Liver (tissue), 9 donors: ENCODE measurements around the gene HIPK1. TPM values are rescaled to one million over a fixed set of nuclear protein-coding genes. Genes with fewer than 3 reads are reported as not detected.

Experiments
- DNase-seq: peaks from one replicate; pipeline ENCODE4 v3.0.0-alpha.2; 2017; ENCODE audit warnings: low spot score
- H3K27ac ChIP-seq, 2 donors: one replicate each; pipeline ENCODE4 v1.7.0; 2013; ENCODE audit warnings: inconsistent platforms in 2 of 2, low read length in 2 of 2, control low read depth in 1 of 2, low read depth in 1 of 2, mild to moderate bottlenecking in 1 of 2
- H3K27me3 ChIP-seq, 4 donors: one replicate each; pipeline versions ENCODE4 v1.6.1 to v1.7.0; 2013; ENCODE audit warnings: low read length in 3 of 4, inconsistent platforms in 1 of 4, mild to moderate bottlenecking in 1 of 4, moderate library complexity in 1 of 4; ENCODE audit not compliant: control insufficient read depth in 4 of 4, insufficient read depth in 4 of 4
- H3K36me3 ChIP-seq, 4 donors: one replicate each; pipeline versions ENCODE4 v1.6.1 to v1.7.0; 2013; ENCODE audit warnings: low read length in 3 of 4, mild to moderate bottlenecking in 3 of 4, low read depth in 1 of 4, moderate library complexity in 1 of 4; ENCODE audit not compliant: control insufficient read depth in 4 of 4, insufficient read depth in 3 of 4
- H3K4me1 ChIP-seq, 4 donors: one replicate each; pipeline versions ENCODE4 v1.6.1 to v1.7.0; 2013; ENCODE audit warnings: low read length in 3 of 4, mild to moderate bottlenecking in 3 of 4, moderate library complexity in 1 of 4; ENCODE audit not compliant: control insufficient read depth in 4 of 4, insufficient read depth in 4 of 4
- H3K4me3 ChIP-seq, 3 donors: one replicate each; pipeline versions ENCODE4 v1.6.1 to v1.7.0; 2013; ENCODE audit warnings: low read length in 3 of 3, control low read depth in 1 of 3, low read depth in 1 of 3, mild to moderate bottlenecking in 1 of 3
- H3K9ac ChIP-seq, 2 donors: one replicate each; pipeline ENCODE4 v1.7.0; 2013; ENCODE audit warnings: low read length in 2 of 2, mild to moderate bottlenecking in 2 of 2, moderate library complexity in 2 of 2, control low read depth in 1 of 2, low read depth in 1 of 2
- H3K9me3 ChIP-seq, 4 donors: one replicate each; pipeline versions ENCODE4 v1.6.1 to v1.7.0; 2013; ENCODE audit warnings: low read length in 3 of 4; ENCODE audit not compliant: control insufficient read depth in 4 of 4
- ATF3 ChIP-seq: IDR thresholded peaks from 2 replicates; pipeline ENCODE4 v1.6.1; 2016; ENCODE audit warnings: antibody characterized with exemption
- CTCF ChIP-seq: fragments of 150-350 bp; IDR thresholded peaks from 2 replicates; pipeline ENCODE4 v1.5.1; 2017; ENCODE audit warnings: improper control_type of control experiment, low read depth, low read length; ENCODE audit not compliant: missing input control
- EGR1 ChIP-seq, 2 donors: IDR thresholded peaks; 2 replicates each; pipeline ENCODE4 v1.6.1; 2016 to 2018; ENCODE audit warnings: antibody characterized with exemption in 2 of 2, low read depth in 2 of 2
- FOXA1 ChIP-seq: IDR thresholded peaks from 2 replicates; pipeline ENCODE4 v1.6.1; 2016; ENCODE audit warnings: antibody characterized with exemption
- FOXA2 ChIP-seq: IDR thresholded peaks from 2 replicates; pipeline ENCODE4 v1.6.1; 2016; ENCODE audit warnings: antibody characterized with exemption
- GABPA ChIP-seq, 2 donors: IDR thresholded peaks in 1 of 2; conservative IDR thresholded peaks in 1 of 2; 2 replicates each; pipeline ENCODE4 v1.6.1; 2016; ENCODE audit warnings: antibody characterized with exemption in 2 of 2, mild to moderate bottlenecking in 1 of 2, moderate library complexity in 1 of 2
- HNF4A ChIP-seq, 2 donors: conservative IDR thresholded peaks; 2 replicates each; pipeline ENCODE4 v1.6.1; 2016; ENCODE audit warnings: antibody characterized with exemption in 2 of 2, mild to moderate bottlenecking in 2 of 2
- HNF4G ChIP-seq: IDR thresholded peaks from 2 replicates; pipeline ENCODE4 v1.6.1; 2016; ENCODE audit warnings: antibody characterized with exemption
- JUND ChIP-seq, 2 donors: IDR thresholded peaks; 2 replicates each; pipeline ENCODE4 v1.6.1; 2016; ENCODE audit warnings: antibody characterized with exemption in 2 of 2
- MAX ChIP-seq: IDR thresholded peaks from 2 replicates; pipeline ENCODE4 v1.6.1; 2016; ENCODE audit warnings: antibody characterized with exemption
- NR2F2 ChIP-seq: IDR thresholded peaks from 2 replicates; pipeline ENCODE4 v1.6.1; 2016; ENCODE audit warnings: antibody characterized with exemption
- RAD21 ChIP-seq, 2 donors: IDR thresholded peaks; 2 replicates each; pipeline ENCODE4 v1.6.1; 2016; ENCODE audit warnings: antibody characterized with exemption in 2 of 2, mild to moderate bottlenecking in 2 of 2
- REST ChIP-seq: IDR thresholded peaks from 2 replicates; pipeline ENCODE4 v1.6.1; 2016; ENCODE audit warnings: antibody characterized with exemption, mild to moderate bottlenecking
- RXRA ChIP-seq, 2 donors: IDR thresholded peaks; 2 replicates each; pipeline ENCODE4 v1.6.1; 2017 to 2018; ENCODE audit warnings: antibody characterized with exemption in 2 of 2, mild to moderate bottlenecking in 1 of 2
- SP1 ChIP-seq: IDR thresholded peaks from 2 replicates; pipeline ENCODE4 v1.6.1; 2018; ENCODE audit warnings: antibody characterized with exemption, mild to moderate bottlenecking
- TAF1 ChIP-seq: conservative IDR thresholded peaks from 2 replicates; pipeline ENCODE4 v1.6.1; 2016; ENCODE audit warnings: antibody characterized with exemption, mild to moderate bottlenecking
- YY1 ChIP-seq: IDR thresholded peaks from 2 replicates; pipeline ENCODE4 v1.6.1; 2016; ENCODE audit warnings: antibody characterized with exemption, mild to moderate bottlenecking
- ZBTB33 ChIP-seq: IDR thresholded peaks from 2 replicates; pipeline ENCODE4 v1.6.1; 2016; ENCODE audit warnings: antibody characterized with exemption
- WGBS: extraction: QIAGEN DNeasy Blood & Tissue Kit; methylation state at CpG from one replicate; pipeline ENCODE4 v1.1.7; 2013; 5-methylcytosine and 5-hydroxymethylcytosine counted together
- polyA plus RNA-seq, 2 donors: library from polyadenylated mRNA; stranded (reverse) in 1 of 2; unstranded in 1 of 2; fragments of 200-250 nt in 1 of 2; fragments of >200 nt in 1 of 2; fragmentation: Nextera tagmentation in 1 of 2; extraction: Ambion mirVana in 1 of 2; gene quantifications; one replicate each; pipeline versions ENCODE4 v1.2.1 to v1.2.3, GENCODE V29; 2013 to 2015
- total RNA-seq, 2 donors: library from RNA; depleted of rRNA; stranded (reverse); fragments of >200 nt; gene quantifications; one replicate each; pipeline ENCODE4 v1.2.3, GENCODE V29; 2014
- donor health status: healthy.
- donor health status: healthy.
- donor health status: healthy.
- donor health status: healthy.
- donor health status: healthy.

Gene HIPK1
- total and polyA plus RNA-seq, 4 donors = 8.7 to 50.2 (median 15.1) TPM

GRCh38 chr1:113913887-113914664 is 15.0 kb upstream of the HIPK1 start:
- H3K27me3 ChIP-seq = no peaks in the 10 kb centered on the region
- DNase-seq = peak; percentile 70
- H3K9ac ChIP-seq = no peak overlapping the region
- peaks cover 4 to 8% (median 8%) of the 10 kb centered on the region in 4 donors for H3K36me3 ChIP-seq
- no peak overlapping the region for H3K4me3 ChIP-seq
- H3K9me3 ChIP-seq = no peaks in the 10 kb centered on the region
- TF ChIP-seq GABPA (IDR thresholded peaks at IDR 0.05 in 1 of 2, conservative IDR thresholded peaks at IDR 0.05 in 1 of 2) (no peak), CTCF (no peak), NR2F2 (no peak), HNF4A (conservative IDR thresholded peaks at IDR 0.05) (no peak), ZBTB33 (no peak), HNF4G (no peak), SP1 (no peak), FOXA2 (no peak), ATF3 (no peak), MAX (no peak), RXRA (IDR thresholded peaks at IDR 0.05) (no peak), REST (no peak), RAD21 (IDR thresholded peaks at IDR 0.05) (no peak), TAF1 (no peak), FOXA1 (no peak), YY1 (no peak), EGR1 (IDR thresholded peaks at IDR 0.05; ENCODE audit: low read depth in 2 of 2) (no peak), JUND (IDR thresholded peaks at IDR 0.05) (no peak)
- WGBS = 89% methylated on average over 5 of the region's 5 CpGs
- H3K27ac ChIP-seq = no peak overlapping the region
- no peaks in the 10 kb centered on the region for H3K4me1 ChIP-seq
